DMS114 treated with DMSO at 0.1 percent for 48 hours (cell line): ENCODE data around the gene TMEM89.

Source experiments
- DNase-seq: peaks from one replicate; lab custom pipeline; 2025; ENCODE audit not compliant: unreplicated experiment; lab: John Stamatoyannopoulos, UW

The TMEM89 gene

GRCh38 chr3:48591436-48591835, 30.1 kb downstream of the TMEM89 start:
- no peak for DNase-seq

- no peak for DNase-seq
Measured at GRCh38 chr3:48588230-48588629, 33.3 kb downstream of the TMEM89 start.

GRCh38 chr3:48587686-48588085, 33.9 kb downstream of the TMEM89 start:
- no peak for DNase-seq

GRCh38 chr3:48585411-48585810, 36.2 kb downstream of the TMEM89 start:
- DNase-seq = no peak

- no peak for DNase-seq
Measured at GRCh38 chr3:48584836-48585235, 36.7 kb downstream of the TMEM89 start.

DNA sequence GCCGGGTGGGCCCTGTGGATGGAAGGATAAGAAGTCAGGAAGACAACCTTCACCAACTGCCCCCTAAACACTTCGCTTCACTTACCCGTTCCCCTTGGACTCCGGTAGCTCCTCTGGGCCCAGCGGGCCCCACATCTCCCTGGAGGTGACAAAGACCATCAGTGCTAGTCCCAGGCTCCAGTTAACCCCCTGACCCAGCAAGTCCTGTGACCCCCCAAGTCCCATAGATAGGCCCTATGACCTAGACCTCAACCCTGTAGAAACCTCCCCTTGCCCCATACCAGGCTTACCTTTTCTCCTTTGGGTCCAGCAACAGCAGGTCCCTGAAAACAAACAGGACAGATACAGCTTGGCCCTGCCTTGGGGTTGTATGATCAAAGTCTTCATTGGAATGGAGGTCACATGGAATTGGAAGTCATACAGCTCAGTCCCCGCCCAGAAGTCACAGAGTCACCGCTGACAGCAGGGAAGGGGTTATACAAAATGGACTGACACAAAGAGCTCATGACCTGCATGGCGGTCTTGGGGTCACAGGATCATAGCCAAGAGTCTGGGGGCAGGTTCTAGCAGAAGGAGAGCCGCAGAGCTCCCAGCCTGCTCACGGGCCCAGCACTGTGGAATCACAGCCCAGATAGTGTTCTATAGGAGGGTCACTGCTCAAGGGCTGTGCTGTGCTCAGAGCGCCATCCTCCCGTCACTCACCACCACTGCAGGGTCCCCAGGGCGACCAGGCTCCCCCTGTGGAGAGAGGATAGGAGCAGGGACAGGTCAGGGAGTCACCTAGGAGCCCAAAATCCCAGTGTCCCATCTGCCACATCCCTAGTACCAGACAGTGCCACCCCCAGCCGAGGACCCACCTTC, 39.7 kb downstream of the TMEM89 start:
- no peak for DNase-seq

DNA sequence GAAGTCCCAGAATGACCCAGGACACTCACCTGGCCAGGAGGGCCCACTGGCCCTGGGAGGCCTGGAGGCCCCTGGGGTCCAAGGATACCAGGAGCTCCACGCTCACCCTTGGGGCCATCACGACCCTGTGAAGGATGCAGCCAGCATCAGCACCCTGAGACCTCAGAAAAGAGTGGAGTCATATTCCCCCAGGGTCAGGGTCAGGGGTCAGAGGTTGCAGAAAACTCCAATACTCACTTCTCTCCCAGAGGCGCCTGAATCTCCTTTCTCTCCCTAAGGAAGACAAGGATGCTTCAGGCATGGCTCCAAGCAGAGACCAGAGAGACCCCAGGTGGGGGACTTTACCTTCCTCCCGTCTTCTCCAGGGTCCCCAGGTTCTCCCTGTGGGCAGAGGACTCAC, 44.9 kb downstream of the TMEM89 start:
- DNase-seq = no peak

DNA sequence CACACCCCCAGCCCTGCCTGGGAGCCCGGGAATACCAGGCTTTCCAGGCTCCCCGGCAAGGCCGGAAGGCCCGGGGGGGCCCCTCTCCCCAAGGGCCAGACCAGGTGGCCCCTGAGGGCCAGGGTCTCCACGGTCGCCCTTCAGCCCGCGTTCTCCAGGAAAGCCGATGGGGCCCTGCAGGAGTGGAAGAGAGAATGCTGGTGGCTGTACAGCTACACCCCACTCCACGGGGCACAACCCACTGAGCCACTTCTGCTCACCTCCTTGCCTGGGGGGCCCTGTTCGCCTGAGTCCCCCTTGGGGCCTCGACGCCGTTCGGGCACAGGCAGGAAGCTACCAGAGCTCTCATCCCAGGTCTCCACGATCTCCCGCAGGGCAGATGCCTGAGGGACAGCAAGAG, 46.2 kb downstream of the TMEM89 start:
- DNase-seq = no peak

DNA sequence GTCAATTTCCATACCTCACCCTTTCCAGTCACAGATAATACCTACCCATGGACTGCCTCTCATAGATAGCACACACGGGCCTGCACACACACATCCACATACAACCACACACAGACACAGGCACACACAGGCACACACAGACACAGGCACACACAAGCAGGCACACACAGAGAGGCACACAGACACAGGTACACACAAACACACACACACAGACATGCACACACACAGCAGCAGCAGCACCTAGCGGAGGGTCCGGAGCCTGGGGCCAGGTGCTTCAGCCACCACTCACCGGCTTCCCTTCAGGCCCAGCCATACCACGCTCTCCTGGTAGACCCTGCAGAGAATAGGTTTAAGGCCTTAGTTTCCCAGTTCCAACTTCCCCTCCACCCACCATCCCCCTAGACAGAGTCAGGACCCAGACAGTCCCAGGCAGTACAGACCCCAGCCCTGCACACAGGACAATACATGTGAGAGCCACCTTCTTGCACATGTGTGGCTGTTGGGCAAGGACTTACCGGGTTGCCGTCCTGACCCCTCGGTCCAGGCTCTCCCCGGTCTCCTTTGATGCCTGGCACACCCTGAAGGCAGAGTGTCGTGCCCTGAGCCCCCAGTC, 47.5 kb downstream of the TMEM89 start:
- no peak for DNase-seq

GRCh38 chr3:48572517-48572916, 49.1 kb downstream of the TMEM89 start:
- DNase-seq = no peak

DNA sequence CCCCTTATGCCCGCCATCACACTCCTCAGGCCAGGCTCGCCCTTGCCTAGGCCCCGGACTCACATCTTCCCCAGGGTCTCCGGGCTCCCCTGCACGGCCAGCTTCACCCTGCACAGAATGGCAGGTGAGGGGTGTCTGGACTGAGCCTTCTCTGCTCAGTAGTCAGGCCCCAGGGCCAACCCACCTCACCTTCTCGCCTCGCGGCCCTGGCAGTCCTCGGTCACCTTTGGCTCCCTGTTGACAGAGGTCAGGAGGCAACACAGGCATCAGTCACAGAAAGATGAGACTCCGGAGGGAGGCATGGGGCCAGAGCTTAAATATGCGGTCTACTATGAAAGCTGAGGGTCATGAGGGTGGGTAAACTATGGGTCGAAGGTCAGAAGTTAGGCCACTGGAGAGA, 49.6 kb downstream of the TMEM89 start:
- DNase-seq = no peak
